HG03439 (cell line): Measurements from ENCODE around the gene VEPH1.

Experiments used
- ATAC-seq: cut with Tn5 transposase; IDR thresholded peaks from one replicate; pipeline ENCODE4 v1.9.1; 2021; ENCODE audit warnings: mild to moderate bottlenecking, moderate library complexity; ENCODE audit not compliant: unreplicated experiment

VEPH1 gene

GRCh38 chr3:157479464-157480243, 23.6 kb downstream of the VEPH1 start:
- ATAC-seq = no peak

DNA sequence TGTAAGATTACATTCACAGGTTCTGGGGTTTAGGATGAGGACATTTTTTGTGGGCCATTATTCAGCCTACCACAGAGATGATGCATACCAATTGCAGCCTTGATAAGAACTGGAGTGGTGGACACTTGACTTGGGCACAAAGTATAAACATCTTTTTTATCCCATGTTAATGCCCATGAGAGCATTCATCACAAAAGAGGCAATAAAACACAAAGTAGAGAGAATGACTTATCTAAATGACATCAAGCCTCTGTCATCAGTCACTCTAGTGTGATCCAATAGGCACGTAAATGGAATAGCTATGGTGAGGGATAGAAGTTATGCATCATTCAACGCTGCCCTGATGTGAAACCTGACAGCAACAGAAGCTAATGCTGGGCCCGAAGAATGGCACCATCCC, 25.8 kb downstream of the VEPH1 start:
- no peak for ATAC-seq

- no peak for ATAC-seq
Measured at GRCh38 chr3:157475921-157476414, 27.2 kb downstream of the VEPH1 start.

GRCh38 chr3:157472648-157473047, 30.6 kb downstream of the VEPH1 start:
- no peak for ATAC-seq

GRCh38 chr3:157471064-157471463, 32.2 kb downstream of the VEPH1 start:
- ATAC-seq = no peak

- no peak for ATAC-seq
Measured at GRCh38 chr3:157469561-157470294, 33.5 kb downstream of the VEPH1 start.

GRCh38 chr3:157467200-157467599, 36.0 kb downstream of the VEPH1 start:
- no peak for ATAC-seq

DNA sequence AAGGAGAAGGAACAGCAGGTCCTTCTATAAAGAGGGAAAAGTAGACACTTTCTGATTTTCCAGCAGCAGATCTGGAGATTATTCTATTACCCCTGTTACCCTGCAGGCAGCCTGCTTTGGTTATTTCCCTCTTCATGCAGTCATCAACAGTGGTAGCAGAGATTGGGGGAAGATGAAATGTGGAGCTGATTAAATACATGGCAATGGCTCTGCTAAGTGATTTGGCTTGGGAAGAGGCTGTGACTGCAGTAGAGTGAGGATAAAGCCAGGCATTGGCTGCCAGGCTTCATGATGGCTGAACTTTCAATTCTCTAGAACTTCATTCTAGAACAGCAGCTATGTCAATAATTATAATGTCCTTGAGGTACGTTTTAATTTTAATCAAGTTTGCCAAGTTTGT, 37.5 kb downstream of the VEPH1 start:
- ATAC-seq = no peak

DNA sequence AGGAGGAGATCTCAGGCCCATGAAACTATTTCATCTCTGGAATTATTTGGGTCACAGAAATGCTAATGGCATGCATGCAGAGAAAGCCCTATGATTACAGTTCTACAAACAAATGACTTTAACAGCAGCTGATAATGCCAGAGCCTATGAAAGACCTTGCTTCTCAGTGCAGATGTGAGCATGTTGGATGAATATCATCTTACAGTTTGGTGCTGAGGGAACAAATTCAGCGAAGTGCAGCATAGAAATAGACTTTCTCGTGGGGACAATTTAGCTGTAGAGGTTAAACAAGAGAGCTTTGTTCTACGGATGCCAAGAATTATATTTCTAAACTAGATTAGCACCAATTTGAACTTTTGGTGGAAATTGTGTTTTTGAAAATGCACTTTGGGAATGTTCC, 38.9 kb downstream of the VEPH1 start:
- no peak for ATAC-seq

DNA sequence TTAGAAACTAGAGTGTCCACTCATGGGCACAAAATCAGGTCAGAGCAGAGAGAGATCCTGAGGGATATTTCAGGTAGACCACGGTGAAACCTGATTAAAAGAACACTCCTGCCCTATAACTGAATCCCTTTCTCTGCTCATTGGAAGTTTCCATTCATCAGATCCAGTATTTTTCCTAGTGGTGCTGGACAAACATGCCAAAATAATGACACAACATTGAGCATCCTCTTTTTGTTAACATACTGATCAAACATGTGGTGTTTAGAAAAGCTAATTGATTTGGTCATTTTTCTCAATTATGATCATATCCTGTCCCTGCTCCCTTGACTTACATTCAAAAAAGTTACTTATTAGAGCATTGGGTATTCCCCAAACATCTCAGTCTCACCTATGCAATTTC, 39.4 kb downstream of the VEPH1 start:
- ATAC-seq = no peak

DNA sequence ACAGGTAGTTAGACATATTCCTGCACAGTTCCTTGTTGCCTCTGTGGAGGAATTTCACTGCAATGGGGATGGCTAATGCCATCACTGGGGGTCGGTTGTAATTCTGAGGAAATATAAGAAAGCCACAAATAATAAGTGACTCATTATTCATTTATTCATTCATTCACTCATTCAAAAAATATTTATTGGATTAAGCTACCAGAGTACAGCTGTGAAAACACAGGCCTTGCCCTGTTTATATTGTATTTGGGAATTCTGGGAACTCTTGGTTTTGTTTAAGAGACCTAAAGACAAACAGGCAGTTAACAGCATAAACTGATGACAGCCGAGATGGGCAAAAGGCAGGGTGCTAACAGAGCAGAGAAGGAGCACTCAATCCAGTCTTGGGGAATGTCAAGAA, 43.0 kb downstream of the VEPH1 start:
- no peak for ATAC-seq

- ATAC-seq = no peak
Measured at GRCh38 chr3:157459706-157460105, 43.5 kb downstream of the VEPH1 start.

GRCh38 chr3:157453824-157454223, 49.4 kb downstream of the VEPH1 start:
- no peak for ATAC-seq

DNA sequence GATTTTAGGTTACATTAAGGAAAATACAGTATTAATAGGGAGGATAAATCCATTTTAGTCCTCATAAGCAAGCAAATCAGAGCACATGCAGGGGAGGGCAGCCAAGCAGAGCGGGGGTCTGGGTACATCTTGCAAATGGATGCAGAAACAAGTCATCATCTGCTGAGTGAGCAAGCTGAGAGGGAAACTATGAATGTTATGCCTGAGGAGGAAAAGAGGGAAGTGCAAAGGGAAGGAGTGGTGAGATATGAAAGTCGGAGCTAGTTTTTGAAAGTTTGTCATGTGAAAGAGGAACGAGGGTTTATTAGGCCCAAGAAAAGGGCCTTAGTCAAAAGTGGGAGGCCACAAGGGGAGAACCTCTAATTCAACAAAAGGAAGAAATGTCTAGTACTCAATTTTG, 51.1 kb downstream of the VEPH1 start:
- ATAC-seq = no peak

DNA sequence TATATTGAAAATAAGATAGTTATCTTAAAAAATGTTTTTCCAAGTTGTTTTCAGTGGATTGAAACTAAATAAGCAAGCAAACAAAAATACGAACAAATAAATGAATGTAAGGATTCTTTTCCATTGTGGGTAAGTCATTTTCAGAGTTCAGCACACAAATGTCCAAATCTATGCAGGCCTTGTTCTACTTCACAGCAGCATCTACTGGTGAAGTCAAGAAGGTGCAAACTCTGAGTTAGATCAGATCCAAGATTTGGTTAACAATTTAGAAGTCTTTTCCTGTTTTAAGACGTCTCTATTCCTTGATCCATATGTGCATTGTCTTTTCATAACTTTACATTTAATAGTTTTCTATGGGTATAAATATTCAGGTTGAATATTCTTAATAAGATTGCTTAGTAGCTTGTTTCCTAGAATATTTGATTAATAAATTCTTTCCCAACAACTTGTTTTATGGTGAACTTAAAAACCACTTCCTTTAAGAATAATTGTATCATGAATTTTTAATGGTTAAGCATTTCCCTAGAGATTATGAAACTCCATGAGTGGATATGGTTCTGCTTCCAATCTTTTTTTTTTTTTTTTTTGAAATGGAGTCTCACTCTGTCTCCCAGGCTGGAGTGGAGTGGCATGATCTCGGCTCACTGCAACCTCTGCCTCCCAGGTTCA, 56.1 kb downstream of the VEPH1 start:
- ATAC-seq = no peak

DNA sequence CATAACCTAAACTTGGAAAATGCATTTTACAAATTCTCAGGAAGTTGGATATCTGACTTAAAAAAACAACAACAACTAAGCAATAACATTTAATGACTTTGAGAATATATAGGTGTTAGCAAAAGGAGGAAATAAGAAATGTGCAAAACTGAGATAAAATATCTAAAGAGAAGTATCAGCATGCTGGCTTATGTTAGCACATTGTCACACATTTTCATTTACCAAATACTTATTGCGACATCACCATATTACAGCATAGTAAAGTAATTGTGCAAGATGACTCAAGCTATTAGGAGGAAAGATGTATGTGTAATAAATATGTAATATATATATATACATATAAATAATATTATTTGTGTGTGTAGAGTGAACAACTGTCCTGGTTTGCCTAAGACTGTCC, 57.4 kb downstream of the VEPH1 start:
- no peak for ATAC-seq

DNA sequence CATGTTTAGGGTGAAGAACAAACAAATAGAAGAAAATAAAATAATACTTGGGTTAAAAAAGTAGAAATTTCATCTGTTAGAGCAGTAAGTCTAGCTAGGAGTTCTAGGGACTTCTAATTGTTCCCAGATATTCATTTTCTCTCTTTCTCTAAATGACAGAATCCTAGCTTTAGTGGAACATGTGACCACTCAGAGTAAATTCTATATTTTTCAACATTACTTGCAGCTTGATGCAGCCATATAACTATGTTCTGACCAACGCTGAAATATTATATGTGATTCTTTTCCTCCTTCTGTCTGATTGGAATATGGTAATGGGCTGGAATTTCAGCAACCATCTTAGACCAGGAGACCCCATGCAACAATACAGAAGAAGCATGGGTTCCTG, 58.4 kb downstream of the VEPH1 start:
- no peak for ATAC-seq

- no peak for ATAC-seq
Measured at GRCh38 chr3:157443905-157444796, 59.1 kb downstream of the VEPH1 start.

- no peak for ATAC-seq
Measured at GRCh38 chr3:157442729-157443128, 60.5 kb downstream of the VEPH1 start.

GRCh38 chr3:157441102-157441624, 62.1 kb downstream of the VEPH1 start:
- no peak for ATAC-seq
